HuH-7.5 (cell line): Measurements from ENCODE around the gene MBTPS1.

ENCODE experiments used
- DNase-seq: peaks from one replicate; pipeline ENCODE4 v3.0.0; 2011; ENCODE audit warnings: low spot score

Gene MBTPS1

DNA sequence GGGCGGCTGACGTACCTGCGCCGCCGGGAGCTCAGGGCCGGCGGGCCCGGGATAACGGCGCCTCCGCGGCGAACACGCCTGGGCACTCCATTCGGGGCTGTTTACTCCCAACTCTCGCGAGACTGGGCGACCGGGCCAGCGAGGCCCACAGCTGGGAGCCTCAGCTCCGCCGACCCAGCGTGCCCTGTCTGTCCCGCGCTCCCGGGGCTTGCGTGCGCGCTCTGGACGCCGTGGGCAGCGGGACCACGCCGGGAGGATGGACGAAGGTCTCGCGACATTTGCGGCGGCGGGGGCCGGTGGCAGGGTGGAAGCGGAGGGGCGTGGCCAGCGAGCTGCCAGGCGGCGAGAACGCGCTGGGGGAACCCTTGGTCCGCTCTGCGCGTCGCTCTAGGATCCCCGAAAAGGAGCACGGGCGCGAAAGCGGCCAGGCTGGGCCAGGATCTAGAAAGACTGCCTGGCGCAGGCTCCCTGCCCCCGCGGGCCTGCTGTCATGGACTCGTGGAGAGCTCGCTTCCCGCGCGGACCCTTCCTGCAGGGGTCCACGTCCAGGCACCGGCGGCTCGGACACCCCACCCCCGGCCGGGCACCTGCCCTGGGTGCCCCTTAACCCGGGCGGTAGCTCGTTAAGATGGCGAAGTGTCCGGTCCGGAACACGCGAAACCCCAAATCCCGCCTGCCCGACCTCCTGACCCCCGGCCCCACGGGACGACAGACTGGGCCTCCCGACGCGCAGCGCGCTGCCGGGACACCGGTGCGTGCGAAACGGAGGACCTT, at the start of gene MBTPS1:
Gene MBTPS1 (minus strand): TSS at position 223 of the 774 bp plus-strand sequence. CDS start 15,159 bp downstream, outside the sequence.
- DNase-seq: peak; percentile 95

- DNase-seq: no peak
These were observed 49.0 kb upstream of the MBTPS1 start for GRCh38 chr16:84165746-84166145.

DNA sequence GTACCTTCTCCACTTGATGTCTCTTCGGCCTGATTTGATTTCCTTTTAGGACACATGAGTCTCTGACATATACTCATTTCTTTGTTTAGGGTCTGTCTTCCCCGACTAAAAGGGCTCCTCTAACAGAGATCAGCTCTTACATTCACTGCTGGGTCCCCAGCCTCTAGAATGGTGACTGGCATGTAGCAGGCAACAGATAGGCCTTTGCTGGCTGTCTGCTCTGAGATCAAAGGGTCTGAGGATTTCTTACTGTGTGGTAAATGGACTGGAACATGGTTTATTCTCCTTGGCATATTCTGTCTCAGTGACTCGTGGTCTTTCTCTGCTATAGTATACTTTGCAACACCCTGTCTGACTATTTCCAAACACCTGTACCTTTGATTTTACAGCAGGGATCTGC, 45.1 kb upstream of the MBTPS1 start:
- no peak for DNase-seq

DNA sequence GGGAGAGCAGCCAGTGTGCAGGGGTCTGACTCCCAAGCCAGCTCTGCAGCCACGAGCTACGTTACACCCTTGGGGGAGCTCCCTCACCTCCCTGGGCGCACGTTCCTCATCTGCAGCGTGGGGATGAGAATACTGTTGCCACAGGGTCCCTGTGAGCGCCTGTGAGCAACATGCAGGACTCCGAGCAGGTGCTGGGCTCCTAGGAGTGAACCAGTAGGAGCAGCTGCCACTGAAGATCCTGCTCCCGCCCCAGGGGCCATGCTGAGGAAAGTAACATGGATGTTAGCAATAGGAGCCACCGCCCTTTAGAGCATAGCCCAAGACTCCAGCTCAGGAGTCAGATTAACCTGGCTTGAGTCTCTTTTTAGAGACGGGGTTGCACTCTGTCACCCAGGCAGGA, 44.3 kb upstream of the MBTPS1 start:
- DNase-seq: no peak

DNA sequence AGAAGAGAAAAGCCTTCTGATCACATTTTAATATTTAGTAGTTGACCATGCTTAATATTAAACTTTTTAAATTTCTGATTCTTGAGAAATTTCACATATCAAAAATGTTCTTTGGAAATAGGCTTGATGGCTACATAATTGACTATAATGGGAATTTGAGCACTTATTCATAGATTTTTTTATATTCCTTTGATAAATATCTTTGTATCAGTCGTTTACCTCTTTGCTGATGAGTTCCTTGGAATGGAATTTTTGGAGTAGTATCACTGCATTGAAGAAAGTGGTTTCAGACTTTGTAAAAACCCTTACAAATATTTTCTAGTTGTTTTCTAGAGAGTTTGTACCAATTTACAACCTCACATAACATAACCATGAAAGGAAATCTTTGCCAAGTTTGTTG, 43.1 kb upstream of the MBTPS1 start:
- no peak for DNase-seq

GRCh38 chr16:84159007-84159406, 42.3 kb upstream of the MBTPS1 start:
- DNase-seq: no peak

GRCh38 chr16:84156342-84156784, 39.6 kb upstream of the MBTPS1 start:
- DNase-seq: no peak

DNA sequence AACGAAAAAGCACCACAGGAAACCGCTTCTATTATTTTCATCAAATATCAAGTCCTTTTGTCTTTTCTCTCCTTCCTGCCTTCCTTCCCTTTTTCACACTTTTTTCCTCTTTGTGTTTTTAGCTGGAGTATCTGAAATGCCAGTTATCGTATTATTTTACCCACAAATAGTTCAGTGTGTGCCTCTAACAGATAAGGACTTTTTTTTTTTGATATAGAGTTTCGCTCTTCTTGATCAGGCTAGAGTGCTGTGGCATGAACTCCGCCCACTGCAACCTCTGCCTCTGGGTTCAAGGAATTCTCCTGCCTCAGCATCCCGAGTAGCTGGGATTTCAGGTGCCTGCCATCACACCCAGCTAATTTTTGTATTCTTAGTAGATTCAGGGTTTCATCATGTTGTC, 39.0 kb upstream of the MBTPS1 start:
- no peak for DNase-seq

DNA sequence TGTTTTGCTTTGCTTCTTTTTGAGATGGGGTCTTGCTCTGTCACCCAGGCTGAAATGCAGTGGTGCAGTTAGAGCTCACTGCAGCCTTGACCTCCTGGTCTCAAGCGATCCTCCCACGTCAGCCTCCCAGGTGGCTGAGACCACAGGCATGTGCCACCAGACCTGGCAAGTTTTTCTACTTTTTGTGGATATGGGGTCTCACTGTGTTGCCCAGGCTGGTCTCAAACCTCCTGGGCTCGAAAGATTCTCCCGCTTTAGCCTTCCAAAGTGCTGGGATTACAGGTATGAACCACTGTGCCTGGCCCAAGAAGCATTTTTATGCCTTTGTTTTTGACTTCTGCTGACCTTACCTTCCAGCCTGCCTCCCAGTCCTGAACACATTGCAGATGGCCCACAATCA, 38.5 kb upstream of the MBTPS1 start:
- DNase-seq: no peak

GRCh38 chr16:84153660-84154214, 37.0 kb upstream of the MBTPS1 start:
- no peak for DNase-seq

DNA sequence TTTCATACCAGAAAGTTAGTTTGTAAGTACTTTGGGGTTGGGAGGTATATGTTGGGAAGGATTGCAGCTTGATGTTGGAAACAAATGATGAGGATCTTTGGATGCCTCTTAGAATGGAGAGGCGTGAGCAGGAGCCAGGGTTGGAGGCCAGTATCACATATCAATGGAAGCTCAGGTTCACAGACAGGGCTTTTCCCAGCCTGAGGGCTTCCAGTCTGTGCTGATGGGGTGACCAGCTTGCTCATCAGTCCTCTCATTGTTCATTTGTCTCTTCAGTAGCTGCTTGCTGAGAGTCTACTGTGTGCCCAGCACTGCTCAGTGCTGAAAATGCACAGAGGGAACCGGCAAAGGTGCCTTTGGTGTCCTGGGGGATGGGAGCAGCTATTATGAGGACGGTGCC, 34.2 kb upstream of the MBTPS1 start:
- DNase-seq: no peak

DNA sequence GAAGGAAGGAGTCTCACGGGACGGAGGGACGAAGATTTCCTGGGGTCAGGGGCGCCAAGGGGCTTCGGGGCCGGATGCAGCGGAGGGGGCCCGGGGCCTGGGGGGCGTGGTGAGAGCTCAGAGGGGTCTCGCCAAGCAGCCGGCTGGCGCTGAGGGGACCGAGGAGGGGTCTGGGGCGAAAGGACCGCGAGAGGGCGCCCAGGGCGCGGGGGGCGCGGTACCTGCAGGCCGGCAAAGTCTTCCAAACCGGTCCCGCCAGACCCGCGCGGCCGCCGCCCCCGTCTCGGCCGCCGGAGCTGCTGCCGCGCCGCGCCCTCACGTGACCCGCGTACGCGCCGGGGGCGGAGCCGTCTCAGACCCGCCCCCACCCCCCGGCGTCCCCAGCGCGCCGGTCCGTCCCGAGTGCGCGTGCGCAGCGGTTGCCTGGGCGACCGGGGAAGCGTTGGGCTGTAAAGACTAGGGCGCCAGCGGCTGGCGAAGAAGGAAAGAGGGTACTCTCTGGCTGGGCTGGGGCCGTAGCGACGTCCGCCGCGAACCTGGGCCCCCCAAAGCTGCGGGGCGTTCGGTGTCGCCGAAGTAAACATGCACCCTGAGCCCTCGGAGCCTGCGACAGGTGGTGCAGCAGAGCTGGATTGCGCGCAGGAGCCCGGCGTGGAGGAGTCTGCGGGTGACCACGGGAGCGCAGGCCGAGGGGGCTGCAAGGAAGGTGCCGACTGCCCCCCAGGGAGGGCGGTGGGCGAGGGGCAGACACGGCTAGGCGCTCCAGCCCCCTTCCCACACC, 28.3 kb upstream of the MBTPS1 start, which contains the start of the genes DNAAF1 and HSDL1:
Gene DNAAF1 (plus strand): TSS at position 450 of the 781 bp plus-strand sequence. CDS start 133 bp downstream, at position 583.
Gene HSDL1 (minus strand): TSS at position 319 of the 781 bp plus-strand sequence. CDS start 13,856 bp downstream, outside the sequence.
- peak; percentile 92 for DNase-seq

DNA sequence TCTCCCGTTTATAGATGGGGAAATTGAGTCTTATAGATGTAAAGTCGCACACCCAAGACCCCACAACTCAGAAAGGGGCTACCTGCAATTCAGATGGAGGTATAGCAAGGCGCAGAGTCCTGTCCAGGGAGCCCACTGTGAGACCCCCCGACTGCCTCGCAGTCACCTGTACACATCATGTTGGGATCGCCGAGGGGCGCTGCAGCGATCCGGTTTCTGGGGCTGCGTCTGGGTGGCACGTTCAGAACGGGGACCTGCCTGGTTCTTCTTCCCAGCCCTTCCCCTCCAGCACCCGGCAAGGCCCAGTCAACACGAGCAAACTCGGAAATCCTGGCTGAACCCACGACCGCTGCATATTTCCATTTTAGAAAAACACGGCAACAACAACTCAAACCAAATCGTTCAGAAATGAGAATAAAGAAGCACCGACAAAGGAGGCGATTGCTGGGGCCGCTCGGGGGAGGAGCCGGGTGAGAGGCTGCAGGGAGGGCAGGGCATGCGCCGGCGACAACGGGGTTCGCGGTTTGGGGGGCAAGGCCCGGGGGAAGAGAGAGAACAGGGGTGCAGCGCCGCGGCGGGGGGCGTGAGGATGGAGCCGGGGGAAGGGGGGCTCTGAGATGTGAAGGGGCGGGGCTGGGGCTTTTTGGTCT, 27.6 kb upstream of the MBTPS1 start:
- DNase-seq: peak; percentile 36

GRCh38 chr16:84143784-84144199, 27.1 kb upstream of the MBTPS1 start:
- no peak for DNase-seq

GRCh38 chr16:84143081-84143480, 26.3 kb upstream of the MBTPS1 start:
- no peak for DNase-seq

DNA sequence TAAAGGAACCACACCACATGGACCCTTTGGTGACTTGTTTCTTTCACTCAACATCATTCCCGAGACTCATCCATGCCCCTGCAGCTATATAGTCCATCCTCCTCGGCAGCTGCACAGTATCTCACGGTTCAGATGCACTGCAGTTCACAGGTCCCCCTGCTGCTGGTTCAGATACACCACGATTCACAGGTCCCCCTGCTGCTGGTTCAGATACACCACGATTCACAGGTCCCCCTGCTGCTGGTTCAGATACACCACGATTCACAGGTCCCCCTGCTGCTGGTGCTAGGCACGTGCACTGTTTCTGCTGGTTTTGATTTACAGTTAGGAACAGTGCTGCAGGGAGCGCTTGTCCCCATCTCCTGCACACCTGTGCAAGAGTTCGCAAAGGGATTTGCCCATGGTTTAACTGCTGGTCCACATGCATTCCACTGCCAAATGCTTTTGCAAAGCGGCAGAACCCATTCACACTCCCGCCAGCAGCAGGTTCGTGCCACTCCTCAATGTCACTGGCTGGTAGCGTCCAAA, 24.5 kb upstream of the MBTPS1 start:
- DNase-seq: peak; percentile 36

- DNase-seq: no peak
These were observed 23.0 kb upstream of the MBTPS1 start for GRCh38 chr16:84139628-84140258.

- DNase-seq: peak; percentile 64
These were observed 22.3 kb upstream of the MBTPS1 start for GRCh38 chr16:84138824-84139627.

- no peak for DNase-seq
These were observed 21.7 kb upstream of the MBTPS1 start for GRCh38 chr16:84138500-84138823.

GRCh38 chr16:84137769-84138357, 21.1 kb upstream of the MBTPS1 start:
- DNase-seq: no peak
